GM08714 (cell line): Measurements from ENCODE around the gene HMG20B.
"Not testable (repeated sequence)": the region's sequence is repeated elsewhere in the genome, so short reads cannot be mapped to it uniquely, and the experiment has no call there.

Experiments used
- H3K4me3 ChIP-seq: fragments of 200-500 bp; sonication (Bioruptor generic); 2 replicates; pipeline ENCODE4 v1.5.1; 2014; ENCODE audit warnings: mild to moderate bottlenecking, low read length, inconsistent platforms
- ZNF274 ChIP-seq: IDR thresholded peaks from 2 replicates; pipeline ENCODE4 v1.6.1; 2012; ENCODE audit warnings: mild to moderate bottlenecking, low read depth, low read length

The HMG20B gene

GRCh38 chr19:3556978-3557460 is 15.7 kb upstream of the HMG20B start:
- H3K4me3 ChIP-seq, result peak overlapping the region; percentile 62
- TF ChIP-seq ZNF274, result no peak

GRCh38 chr19:3557461-3558248 is 15.1 kb upstream of the HMG20B start, which contains the start of gene MFSD12:
Gene MFSD12 (minus strand): TSS chr19:3557586. CDS start chr19:3557403, 183 bp downstream.
- TF ChIP-seq ZNF274, result no peak
- peak within 1 kb of the TSS; percentile 76 for H3K4me3 ChIP-seq

GRCh38 chr19:3563709-3564524 is 8.8 kb upstream of the HMG20B start:
- TF ChIP-seq ZNF274, result no peak
- H3K4me3 ChIP-seq, result no peak overlapping the region

DNA sequence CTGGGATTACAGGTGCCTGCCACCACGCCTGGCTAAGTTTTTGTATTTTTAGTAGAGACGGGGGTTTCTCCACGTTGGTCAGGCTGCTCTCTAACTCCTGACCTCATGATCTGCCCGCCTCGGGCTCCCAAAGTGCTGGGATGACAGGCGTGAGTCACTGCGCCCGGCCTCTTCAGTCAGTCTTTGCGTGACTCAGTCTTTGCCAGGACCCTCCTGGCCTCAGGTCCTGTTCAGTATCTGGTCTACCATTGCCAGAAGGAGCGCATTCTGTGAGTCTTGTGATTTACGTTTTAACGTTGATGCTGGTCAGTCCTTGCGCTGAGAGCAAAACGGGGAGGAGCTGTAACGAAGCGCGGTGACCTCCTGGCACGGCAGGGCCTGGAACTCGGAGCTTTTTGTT is 7.6 kb upstream of the HMG20B start:
- H3K4me3 ChIP-seq, result no peak overlapping the region
- no peak for TF ChIP-seq ZNF274

GRCh38 chr19:3570042-3570441 is 2.7 kb upstream of the HMG20B start:
- H3K4me3 ChIP-seq, result not testable (repeated sequence)

- TF ChIP-seq ZNF274, result no peak
- H3K4me3 ChIP-seq, result no peak overlapping the region
Measured at GRCh38 chr19:3570606-3571011, 2.1 kb upstream of the HMG20B start.

GRCh38 chr19:3572132-3572854 is 451 bp upstream of the HMG20B start:
- TF ChIP-seq ZNF274, result no peak
- H3K4me3 ChIP-seq, result peak overlapping the region; percentile 41; the same call in 1 of the 2 replicates

GRCh38 chr19:3573162-3573857 is 566 bp downstream of the HMG20B start:
- no peak for TF ChIP-seq ZNF274
- H3K4me3 ChIP-seq, result peak overlapping the region; percentile 92

- peak overlapping the region; percentile 92; the same call in 1 of the 2 replicates for H3K4me3 ChIP-seq
- TF ChIP-seq ZNF274, result no peak
Measured at GRCh38 chr19:3573858-3574637, 1.3 kb downstream of the HMG20B start.

DNA sequence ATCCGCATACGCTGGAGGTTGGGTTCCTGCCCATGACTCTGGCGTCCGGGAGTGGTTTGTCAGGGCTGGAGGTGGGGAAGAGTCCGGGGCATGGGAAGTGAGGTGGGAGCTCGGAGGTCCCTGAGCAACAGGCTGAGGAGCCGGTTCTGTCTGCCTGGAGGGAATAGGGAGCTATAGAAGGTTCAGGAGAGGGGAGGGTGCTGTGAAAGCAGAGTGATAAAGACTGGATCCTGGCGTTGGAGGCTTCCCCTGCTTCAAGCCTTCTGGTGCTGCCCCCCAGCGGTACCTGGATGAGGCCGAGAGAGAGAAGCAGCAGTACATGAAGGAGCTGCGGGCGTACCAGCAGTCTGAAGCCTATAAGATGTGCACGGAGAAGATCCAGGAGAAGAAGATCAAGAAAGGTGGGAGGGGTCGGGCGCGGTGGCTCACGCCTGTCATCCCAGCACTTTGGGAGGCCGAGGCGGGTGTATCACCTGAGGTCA is 2.6 kb downstream of the HMG20B start:
- no peak overlapping the region for H3K4me3 ChIP-seq
- TF ChIP-seq ZNF274, result no peak

DNA sequence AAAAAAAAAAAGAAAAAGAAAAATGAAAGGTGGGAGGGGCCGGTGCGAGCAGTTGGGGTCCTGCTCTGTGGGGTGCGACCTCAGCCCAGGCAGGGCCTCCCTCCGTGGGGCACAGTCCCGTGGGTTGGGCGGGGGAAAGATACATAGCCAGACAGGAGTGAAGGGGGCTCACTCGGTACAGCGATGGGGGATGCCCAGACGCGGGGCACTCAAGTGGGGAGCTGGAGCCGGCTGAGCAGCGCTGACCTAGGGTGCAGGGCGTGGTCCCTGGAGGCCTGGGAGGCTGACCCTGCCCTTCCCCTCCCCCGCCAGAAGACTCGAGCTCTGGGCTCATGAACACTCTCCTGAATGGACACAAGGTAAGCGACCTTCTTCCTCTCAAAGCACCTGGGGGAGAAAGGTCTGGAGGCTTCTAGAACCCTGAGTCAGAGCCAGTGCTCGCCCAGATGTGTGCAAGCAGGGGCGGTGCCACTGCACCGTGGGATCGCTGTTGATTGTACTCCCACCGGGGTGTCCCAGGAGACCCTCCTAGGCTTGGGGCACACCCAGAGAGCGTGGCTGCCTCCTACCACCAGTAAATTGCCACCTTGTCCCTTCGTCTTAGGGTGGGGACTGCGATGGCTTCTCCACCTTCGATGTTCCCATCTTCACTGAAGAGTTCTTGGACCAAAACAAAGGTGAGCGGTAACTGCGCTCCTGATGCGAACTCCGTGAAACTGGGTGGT is 3.4 kb downstream of the HMG20B start:
- no peak overlapping the region for H3K4me3 ChIP-seq
- TF ChIP-seq ZNF274, result no peak
